Omental fat pad (tissue), 4 donors: Measurements from ENCODE around the gene VWA3B. TPM values are rescaled to one million over a fixed set of nuclear protein-coding genes. Genes with fewer than 3 reads are reported as not detected.

Experiments used
- ATAC-seq: fragments of 150-250 bp; one replicate; pipeline ENCODE4 v1.9.1; 2016; ENCODE audit warnings: mild to moderate bottlenecking, moderate library complexity; ENCODE audit not compliant: low FRiP score
- DNase-seq: peaks from one replicate; pipeline ENCODE4 v3.0.0-alpha.2; 2019; ENCODE audit warnings: low spot score
- total RNA-seq, 4 donors: library from RNA; depleted of rRNA; stranded (reverse); fragments of >200 nt; gene quantifications; one replicate each; pipeline ENCODE4 v1.1.0, GENCODE V29; 2016
- TF ChIP-seq, protein P1 (sequence below), 3 donors: fragments of 450-650 bp; IDR thresholded peaks; one replicate each; pipeline ENCODE4 v1.5.1; 2016 to 2017; ENCODE audit warnings: antibody characterized with exemption in 3 of 3, mild to moderate bottlenecking in 3 of 3, moderate library complexity in 2 of 3

Gene VWA3B
- total RNA-seq, 4 donors from 2014 or later, result 0.32 TPM; not detected in 3

DNA sequence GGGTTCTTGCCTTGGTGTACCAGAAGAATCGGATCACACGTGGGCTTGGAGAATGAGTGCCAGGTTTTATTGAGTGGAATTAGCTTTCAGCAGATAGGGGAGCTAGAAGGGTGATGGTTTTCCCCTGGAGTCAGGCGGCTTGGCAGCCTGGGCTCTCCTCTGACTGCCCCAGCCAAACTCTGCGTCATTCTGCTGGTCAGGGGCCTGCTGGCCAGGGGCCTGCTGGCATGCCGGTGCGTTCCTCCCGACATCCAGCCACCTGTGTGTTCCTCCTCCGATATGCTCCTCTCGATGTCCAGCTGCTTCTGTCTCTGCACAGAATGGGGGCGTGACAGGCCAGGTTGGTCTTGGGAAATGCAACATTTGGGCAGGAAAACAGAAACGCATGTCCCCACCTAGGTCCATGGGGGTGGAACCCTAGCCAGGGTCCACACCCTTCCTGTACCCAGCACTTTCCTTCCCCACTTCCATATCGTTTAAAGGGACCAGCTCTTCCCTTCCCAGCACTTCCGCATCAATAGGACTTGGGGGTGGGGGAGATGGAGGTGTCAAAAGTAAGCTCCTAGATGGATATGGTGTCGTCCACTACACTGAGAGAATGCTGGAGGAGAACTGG lies 85.3 kb downstream of the VWA3B start:
- TF ChIP-seq, protein P1, sequence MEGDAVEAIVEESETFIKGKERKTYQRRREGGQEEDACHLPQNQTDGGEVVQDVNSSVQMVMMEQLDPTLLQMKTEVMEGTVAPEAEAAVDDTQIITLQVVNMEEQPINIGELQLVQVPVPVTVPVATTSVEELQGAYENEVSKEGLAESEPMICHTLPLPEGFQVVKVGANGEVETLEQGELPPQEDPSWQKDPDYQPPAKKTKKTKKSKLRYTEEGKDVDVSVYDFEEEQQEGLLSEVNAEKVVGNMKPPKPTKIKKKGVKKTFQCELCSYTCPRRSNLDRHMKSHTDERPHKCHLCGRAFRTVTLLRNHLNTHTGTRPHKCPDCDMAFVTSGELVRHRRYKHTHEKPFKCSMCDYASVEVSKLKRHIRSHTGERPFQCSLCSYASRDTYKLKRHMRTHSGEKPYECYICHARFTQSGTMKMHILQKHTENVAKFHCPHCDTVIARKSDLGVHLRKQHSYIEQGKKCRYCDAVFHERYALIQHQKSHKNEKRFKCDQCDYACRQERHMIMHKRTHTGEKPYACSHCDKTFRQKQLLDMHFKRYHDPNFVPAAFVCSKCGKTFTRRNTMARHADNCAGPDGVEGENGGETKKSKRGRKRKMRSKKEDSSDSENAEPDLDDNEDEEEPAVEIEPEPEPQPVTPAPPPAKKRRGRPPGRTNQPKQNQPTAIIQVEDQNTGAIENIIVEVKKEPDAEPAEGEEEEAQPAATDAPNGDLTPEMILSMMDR (IDR thresholded peaks at IDR 0.05), result no peak
- DNase-seq (no peak), ATAC-seq (no peak)

DNA sequence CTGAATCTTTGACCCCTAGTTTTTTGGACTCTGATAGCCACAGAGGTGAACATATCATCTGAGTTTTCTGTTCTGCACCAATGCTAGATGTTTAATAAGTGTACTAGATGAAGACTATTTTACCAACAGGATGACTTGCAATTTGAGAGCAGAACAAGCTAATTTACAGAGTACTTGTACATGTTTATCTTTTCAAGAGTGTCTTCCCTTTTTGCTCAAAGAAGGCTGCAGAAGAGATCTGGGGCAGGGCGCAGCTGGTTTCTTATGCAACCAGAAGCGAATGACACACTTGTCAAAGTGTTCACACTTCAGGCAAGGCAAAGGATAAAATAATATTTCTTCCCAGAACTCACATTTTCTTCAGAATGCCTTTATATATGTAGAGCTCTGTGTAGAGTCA lies 86.0 kb downstream of the VWA3B start:
- DNase-seq, result no peak
- TF ChIP-seq, protein P1 (IDR thresholded peaks at IDR 0.05), result no peak
- ATAC-seq, result no peak

DNA sequence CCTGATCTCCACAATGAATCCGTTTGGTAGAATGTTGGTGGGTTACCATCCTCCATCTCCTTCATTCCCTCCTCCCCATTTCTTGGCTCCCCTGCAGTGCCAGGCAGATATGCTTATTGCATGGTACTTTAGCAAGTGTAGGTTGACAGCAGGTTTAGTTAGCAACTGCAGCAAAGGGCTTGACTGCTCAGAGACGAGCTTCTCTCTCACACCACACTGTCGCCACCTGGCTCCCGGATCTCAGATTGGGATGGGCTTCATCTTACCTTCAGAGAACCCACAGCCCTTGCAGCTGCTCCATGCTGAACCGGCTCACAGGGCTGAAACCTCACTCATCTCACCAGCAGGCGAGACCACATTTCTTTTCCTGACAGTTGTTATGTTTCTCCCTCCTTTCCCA lies 88.8 kb downstream of the VWA3B start:
- TF ChIP-seq, protein P1 (IDR thresholded peaks at IDR 0.05), result no peak
- ATAC-seq (no peak), DNase-seq (no peak)

DNA sequence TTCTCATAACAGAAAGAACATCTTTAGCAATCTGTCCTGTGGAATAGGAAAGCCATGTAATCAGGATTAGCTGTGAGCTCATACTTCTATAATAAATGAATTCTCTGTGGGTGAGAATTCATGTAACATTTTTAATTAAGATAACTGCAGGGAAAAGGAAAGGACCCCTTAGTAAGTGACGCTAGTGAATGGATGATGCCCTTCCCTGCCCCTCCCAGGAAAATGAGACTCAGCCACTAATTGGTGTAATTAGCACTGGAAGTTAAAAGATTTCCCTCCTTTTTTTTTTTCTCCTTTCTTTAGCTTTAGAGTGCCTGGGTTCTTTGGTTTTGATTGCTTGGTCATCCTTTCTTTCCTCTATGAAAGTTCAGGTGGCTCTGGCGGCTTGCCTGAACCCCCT lies 90.3 kb downstream of the VWA3B start:
- ATAC-seq (no peak), DNase-seq (no peak)
- TF ChIP-seq, protein P1 (IDR thresholded peaks at IDR 0.05), result no peak

DNA sequence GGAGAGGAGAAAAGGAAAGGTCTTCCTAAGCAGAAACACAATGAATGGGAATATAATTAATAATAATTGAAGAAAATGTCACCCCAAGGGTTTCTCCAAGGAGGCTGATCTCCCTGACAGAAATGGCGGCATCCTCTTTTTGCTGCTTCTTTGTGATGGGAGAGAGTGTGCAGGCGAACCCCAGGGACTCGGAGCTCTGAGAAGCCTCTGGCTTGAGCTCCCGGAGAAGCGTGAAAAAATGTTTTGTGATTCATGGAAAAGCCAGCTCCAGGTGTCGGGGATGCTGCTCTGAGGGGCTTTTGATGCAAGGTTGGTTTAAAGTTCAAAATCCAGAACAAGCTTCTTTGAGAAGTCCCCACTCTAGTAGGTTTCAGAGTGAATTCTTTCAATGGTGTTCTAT lies 91.0 kb downstream of the VWA3B start:
- ATAC-seq (no peak), DNase-seq (no peak)
- TF ChIP-seq, protein P1 (IDR thresholded peaks at IDR 0.05), result no peak

- TF ChIP-seq, protein P1 (IDR thresholded peaks at IDR 0.05), result no peak
- DNase-seq, result no peak
- no peak for ATAC-seq
Measured at GRCh38 chr2:98180456-98180855, 93.5 kb downstream of the VWA3B start.

- TF ChIP-seq, protein P1 (IDR thresholded peaks at IDR 0.05), result no peak
Measured at GRCh38 chr2:98181346-98181745, 94.4 kb downstream of the VWA3B start.

More at GRCh38 chr2:98181346-98181745, 94.4 kb downstream of the VWA3B start:
- no peak for DNase-seq
- no peak for ATAC-seq
